IPS-18a (cell line): ENCODE results near the gene SERPINI1.
"Not testable (repeated sequence)": the region's sequence is repeated elsewhere in the genome, so short reads cannot be mapped to it uniquely, and the experiment has no call there.

ENCODE experiments used
- H3K27ac ChIP-seq: one replicate; pipeline ENCODE4 v1.5.1; 2013; ENCODE audit warnings: low read length
- H3K27me3 ChIP-seq: one replicate; pipeline ENCODE4 v1.6.1; 2013; ENCODE audit warnings: mild to moderate bottlenecking, low read length; ENCODE audit not compliant: control insufficient read depth, insufficient read depth
- H3K36me3 ChIP-seq: one replicate; pipeline ENCODE4 v1.6.1; 2013; ENCODE audit warnings: low read depth, low read length; ENCODE audit not compliant: control insufficient read depth
- H3K4me1 ChIP-seq: one replicate; pipeline ENCODE4 v1.6.1; 2013; ENCODE audit warnings: low read depth, low read length; ENCODE audit not compliant: control insufficient read depth
- H3K4me3 ChIP-seq: one replicate; pipeline ENCODE4 v1.5.1; 2013; ENCODE audit warnings: low read length
- H3K9ac ChIP-seq: one replicate; pipeline ENCODE4 v1.6.1; 2013; ENCODE audit warnings: mild to moderate bottlenecking, low read length, moderate library complexity
- H3K9me3 ChIP-seq: one replicate; pipeline ENCODE4 v1.6.1; 2013; ENCODE audit warnings: low read depth, low read length; ENCODE audit not compliant: control insufficient read depth

The SERPINI1 gene

DNA sequence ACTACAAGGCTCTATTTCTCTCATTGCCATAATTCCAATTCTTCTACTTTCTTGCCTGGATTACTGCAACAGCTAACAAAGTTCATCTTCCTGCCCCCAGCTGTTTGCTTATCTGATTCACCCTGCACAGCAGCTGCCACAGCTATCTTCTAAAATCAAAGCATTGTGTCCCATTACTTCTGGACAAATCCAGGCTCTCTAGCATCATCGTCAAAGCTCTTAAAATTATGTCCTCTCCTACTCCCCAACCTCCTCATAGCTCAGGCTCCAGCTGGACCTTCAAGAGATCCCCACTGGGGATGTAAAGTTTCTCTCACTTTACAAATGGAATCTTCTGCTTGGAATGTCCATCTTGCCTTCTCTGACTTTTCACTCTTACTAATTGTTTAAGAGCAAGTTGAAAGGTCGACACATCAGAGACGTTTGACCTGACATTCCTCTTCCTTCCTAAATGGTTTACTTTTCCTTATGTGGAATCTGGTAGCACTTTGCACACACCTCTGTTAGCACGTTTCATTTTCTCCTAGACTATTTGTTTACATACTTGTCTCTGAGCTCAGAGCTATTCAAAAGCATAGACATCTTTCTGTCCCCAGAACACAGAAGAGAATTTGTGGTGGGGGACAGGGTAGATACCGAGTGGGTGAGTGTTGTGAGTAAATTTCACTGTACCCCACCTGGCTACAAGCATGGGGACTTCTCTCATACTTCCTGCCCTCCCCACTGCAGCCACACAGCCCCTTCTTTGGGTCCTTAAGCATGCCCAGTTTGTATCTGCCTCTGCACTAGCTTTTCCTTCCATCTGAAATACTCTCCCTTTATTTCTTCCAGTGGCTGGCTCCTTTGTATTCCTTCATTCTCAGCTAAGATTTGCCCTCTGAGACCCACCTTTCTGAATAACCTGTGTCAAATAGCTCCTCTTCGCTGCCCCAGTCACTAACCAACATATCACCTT is 77.9 kb downstream of the SERPINI1 start:
- H3K36me3 ChIP-seq: no peaks in the 10 kb centered on the region
- no peaks in the 10 kb centered on the region for H3K9me3 ChIP-seq
- no peaks in the 10 kb centered on the region for H3K27me3 ChIP-seq
- H3K4me1 ChIP-seq: no peaks in the 10 kb centered on the region
- no peak overlapping the region for H3K27ac ChIP-seq
- no peak overlapping the region for H3K4me3 ChIP-seq
- no peak overlapping the region for H3K9ac ChIP-seq

DNA sequence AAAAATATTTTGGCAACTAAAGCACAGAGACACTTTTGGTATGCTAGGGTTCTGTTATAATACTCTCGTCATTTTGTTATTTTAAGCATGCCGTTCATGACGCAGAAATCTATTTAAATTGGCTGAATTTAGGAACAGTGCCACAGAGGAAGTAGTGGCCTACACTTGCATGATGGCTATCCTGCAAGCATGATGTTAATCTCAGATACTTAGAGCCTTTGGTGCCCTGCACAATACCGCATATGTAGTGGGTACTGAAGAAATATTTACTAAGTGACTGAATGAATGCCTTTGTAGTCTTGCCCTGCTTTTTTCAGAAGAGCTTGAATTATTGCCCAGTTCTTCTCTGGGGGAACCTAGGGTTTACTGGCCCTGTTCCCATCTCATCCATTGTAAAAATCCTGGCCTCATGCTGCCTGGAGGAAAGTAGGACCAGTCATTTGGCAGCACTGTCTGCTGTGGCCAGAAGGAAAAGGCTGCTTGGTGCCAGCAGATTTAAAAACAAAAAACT is 79.0 kb downstream of the SERPINI1 start:
- no peaks in the 10 kb centered on the region for H3K4me1 ChIP-seq
- no peaks in the 10 kb centered on the region for H3K27me3 ChIP-seq
- no peak overlapping the region for H3K9ac ChIP-seq
- H3K9me3 ChIP-seq: no peaks in the 10 kb centered on the region
- no peak overlapping the region for H3K27ac ChIP-seq
- H3K4me3 ChIP-seq: no peak overlapping the region
- no peaks in the 10 kb centered on the region for H3K36me3 ChIP-seq

DNA sequence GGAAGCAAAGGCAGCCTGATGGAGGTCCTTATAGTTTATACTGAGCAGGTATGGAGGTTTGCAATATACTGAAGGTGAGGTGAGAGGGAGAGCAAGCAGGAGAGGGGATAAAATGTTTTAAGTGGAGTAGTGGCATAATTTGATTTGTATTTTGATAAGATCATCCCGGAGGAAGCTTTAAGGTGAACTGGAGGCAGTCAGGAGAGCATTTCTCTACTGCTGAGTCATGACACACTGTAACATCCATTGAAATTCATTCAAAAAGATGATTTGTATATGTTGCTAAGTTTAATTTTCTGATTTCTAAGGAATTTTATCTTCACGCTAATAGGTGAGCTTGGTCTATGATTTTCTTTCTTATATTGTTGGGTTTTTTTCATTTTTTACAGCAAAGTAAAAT is 81.4 kb downstream of the SERPINI1 start:
- Histone ChIP-seq H3K27me3 (no peaks in the 10 kb centered on the region), H3K27ac (no peak overlapping the region), H3K36me3 (no peaks in the 10 kb centered on the region), H3K4me1 (no peaks in the 10 kb centered on the region), H3K9me3 (no peaks in the 10 kb centered on the region), H3K4me3 (no peak overlapping the region), H3K9ac (no peak overlapping the region)

DNA sequence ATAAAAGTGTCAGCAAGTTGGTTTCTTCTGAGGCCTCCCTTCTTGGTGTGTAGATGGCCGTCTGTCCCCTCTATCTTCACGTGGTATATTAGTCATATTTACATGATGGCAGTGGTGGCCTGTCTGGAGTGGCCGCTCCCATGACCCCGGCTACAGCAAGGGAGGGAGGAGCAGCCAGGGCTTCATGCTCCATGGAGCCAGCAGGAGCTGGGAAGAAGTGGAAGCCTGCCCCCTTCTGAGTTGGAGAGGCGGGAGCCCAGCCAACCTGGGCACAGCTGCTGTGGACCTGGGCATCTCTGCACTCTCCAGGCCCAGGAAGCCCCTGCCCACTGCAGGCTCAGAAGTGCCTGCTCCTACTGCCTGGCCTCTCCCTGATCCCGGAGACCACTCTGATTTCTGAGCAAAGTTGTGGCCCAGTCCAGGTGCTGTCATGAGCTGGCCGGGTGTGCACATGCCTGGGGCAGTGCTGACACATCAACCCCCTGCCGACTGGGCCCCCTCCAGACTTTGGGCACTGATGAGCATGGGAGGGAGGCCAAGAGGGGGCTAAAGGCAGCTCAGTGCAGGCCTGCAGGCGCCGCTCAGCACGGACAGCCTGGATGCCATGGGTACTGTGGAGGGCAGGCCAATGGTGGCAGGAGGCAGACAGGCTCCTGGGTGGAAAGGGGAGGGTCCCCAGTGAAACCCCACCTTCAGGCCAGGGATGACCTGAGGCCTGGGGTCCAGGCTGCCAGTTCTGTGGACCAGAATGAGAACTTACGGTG is 84.8 kb downstream of the SERPINI1 start:
- Histone ChIP-seq H3K36me3 (no peaks in the 10 kb centered on the region), H3K9ac (no peak overlapping the region)

DNA sequence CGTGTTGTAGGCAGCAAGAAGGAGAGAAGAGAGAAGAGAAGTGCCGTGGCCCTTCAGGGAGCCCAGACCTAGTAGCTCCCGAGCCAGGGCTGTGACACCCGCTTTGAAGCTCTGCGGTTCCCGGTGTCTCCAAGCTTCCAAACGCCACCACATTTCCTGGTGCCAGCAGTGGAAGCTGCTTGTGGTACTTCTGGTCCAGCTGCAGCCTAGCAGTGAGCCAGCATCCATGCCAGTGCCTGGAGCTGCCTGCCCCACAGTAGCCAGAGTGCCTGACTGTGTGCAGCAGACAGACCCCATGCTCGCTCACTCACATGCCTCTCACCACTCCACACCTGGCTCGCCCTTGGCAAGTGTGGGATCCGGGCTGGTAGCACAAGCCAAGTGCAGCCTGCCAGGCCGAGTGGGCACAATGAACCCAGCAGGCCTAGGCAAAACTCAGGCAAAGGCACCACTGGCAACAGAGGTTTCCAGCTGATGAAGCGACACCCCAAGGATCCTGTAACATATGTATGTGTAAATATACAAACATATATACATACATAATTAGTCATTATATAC is 85.8 kb downstream of the SERPINI1 start:
- no peaks in the 10 kb centered on the region for H3K36me3 ChIP-seq
- H3K27me3 ChIP-seq: no peaks in the 10 kb centered on the region
- no peaks in the 10 kb centered on the region for H3K9me3 ChIP-seq
- H3K27ac ChIP-seq: no peak overlapping the region
- H3K4me3 ChIP-seq: no peak overlapping the region
- H3K9ac ChIP-seq: no peak overlapping the region
- no peaks in the 10 kb centered on the region for H3K4me1 ChIP-seq

More for the DNA sequence above, 84.8 kb downstream of the SERPINI1 start:
- Histone ChIP-seq H3K27ac (no peak overlapping the region), H3K4me3 (no peak overlapping the region), H3K4me1 (no peaks in the 10 kb centered on the region), H3K9me3 (no peaks in the 10 kb centered on the region), H3K27me3 (no peaks in the 10 kb centered on the region)

DNA sequence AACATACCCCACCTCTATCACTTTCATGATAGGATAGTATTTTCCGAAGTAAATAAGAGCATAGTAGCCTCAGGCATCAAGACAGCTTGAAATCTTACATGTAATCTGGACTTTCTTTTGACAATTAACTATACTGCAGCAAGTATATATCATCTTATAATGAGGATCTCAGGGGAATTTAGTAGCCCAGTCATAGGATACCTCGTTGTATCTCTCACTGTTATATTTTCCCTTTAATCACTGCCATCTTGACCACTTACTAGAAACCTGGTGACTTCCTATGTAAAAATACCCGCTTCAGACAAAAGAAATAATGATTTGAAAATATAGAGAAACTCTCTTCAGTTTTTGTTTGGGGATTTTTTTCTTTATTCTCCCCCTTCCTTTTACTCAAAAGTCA is 88.2 kb downstream of the SERPINI1 start:
- Histone ChIP-seq H3K36me3 (no peaks in the 10 kb centered on the region), H3K9ac (no peak overlapping the region), H3K4me1 (no peaks in the 10 kb centered on the region), H3K4me3 (no peak overlapping the region), H3K27ac (no peak overlapping the region), H3K27me3 (no peaks in the 10 kb centered on the region), H3K9me3 (no peaks in the 10 kb centered on the region)

DNA sequence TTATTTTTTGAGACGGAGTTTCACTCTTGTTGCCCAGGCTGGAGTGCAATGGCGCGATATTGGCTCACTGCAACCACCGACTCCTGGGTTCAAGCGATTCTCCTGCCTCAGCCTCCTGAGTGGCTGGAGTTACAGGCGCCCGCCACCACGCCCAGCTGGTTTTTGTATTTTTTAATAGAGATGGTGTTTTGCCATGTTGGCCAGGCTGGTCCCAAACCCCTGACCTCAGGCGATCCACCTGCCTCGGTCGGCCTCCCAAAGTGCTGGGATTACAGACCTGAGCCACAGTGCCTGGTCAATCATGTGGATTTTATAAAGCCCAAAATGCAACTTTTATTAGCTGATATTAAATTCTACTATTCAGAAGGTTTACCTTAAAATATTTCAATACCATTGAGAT is 92.1 kb downstream of the SERPINI1 start:
- H3K27me3 ChIP-seq, H3K36me3 ChIP-seq, H3K27ac ChIP-seq, H3K9me3 ChIP-seq, H3K4me3 ChIP-seq, H3K9ac ChIP-seq, H3K4me1 ChIP-seq: not testable (repeated sequence)

DNA sequence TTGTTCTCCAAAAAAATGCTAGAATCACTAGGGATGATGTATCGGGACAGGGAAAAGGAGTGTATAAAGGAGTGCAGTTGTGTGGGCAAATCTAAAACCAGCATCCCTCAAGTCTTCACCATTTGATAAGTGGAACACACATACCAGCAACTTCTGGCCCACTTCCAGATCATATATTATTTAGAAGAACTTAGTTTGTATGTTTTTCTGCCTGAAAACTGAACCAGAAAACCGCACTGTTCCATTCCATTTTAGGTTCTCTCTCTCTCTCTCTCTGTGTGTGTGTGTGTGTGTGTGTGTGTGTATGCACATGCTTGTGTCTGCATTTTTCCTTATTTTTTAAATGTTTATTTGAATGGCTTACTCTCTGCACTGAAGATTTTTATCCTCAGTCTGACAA is 93.5 kb downstream of the SERPINI1 start:
- no peak overlapping the region for H3K9ac ChIP-seq
- H3K9me3 ChIP-seq: no peaks in the 10 kb centered on the region
- no peaks in the 10 kb centered on the region for H3K4me1 ChIP-seq
- H3K4me3 ChIP-seq: no peak overlapping the region
- no peaks in the 10 kb centered on the region for H3K36me3 ChIP-seq
- no peaks in the 10 kb centered on the region for H3K27me3 ChIP-seq
- no peak overlapping the region for H3K27ac ChIP-seq

DNA sequence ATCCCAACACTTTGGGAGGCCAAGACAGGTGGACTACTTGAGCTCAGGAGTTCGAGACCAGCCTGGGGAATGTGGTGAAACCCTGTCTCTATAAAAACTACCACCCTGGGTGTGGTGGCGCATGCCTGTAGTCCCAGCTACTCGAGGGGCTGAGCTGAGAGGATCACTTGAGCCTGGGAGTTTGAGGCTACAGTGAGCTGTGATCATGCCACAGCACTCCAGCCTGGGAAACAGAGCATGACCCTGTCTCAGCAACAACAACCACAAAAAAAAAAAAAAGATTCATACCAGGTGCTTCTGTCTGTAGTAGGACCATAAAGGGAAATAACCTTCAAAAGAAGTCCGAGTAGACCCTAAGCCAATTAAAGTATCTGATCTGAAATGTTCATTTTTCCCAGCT is 94.5 kb downstream of the SERPINI1 start:
- no peak overlapping the region for H3K27ac ChIP-seq
- no peaks in the 10 kb centered on the region for H3K4me1 ChIP-seq
- no peak overlapping the region for H3K9ac ChIP-seq
- H3K27me3 ChIP-seq: no peaks in the 10 kb centered on the region
- H3K9me3 ChIP-seq: no peaks in the 10 kb centered on the region
- no peaks in the 10 kb centered on the region for H3K36me3 ChIP-seq
- H3K4me3 ChIP-seq: no peak overlapping the region

DNA sequence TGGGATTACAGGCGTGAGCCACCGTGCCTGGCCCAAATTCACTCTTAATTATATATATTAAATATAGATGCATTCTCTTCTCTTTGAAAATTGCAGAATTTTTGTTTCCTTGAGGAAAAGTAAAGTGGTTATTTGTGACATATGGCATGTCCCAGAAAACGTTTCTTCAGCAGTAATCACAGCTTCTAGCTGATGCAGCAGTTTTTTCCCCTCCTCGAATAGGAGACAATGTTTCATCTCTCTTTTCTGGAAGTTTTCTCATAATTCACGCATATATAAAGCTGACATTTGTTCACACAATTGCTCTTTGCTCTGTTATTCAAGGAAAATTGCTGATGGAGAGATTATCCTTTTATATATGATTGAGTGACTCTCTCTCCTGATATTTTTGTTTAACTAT is 99.8 kb downstream of the SERPINI1 start:
- no peaks in the 10 kb centered on the region for H3K4me1 ChIP-seq
- no peaks in the 10 kb centered on the region for H3K27me3 ChIP-seq
- no peak overlapping the region for H3K9ac ChIP-seq
- no peaks in the 10 kb centered on the region for H3K36me3 ChIP-seq
- no peaks in the 10 kb centered on the region for H3K9me3 ChIP-seq
- H3K27ac ChIP-seq: no peak overlapping the region
- no peak overlapping the region for H3K4me3 ChIP-seq

DNA sequence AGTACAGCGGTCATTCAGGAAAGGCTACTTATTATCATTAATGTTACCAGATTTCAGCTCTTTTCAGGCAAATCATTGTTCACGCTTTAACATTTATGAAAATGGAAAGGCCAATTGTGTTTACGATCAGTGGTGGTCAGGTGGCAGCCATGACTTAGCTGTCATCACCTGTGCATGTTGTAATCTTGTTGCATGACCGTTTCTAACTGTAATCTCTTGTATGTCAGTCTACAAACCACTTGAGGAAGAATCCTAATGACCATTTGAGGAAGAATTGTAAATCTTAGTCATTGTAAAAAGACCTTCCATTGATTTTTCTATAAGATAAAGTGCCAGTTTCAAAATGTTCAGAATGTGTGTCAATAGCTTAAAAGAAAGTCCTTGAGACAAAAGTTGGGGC is 100.4 kb downstream of the SERPINI1 start:
- Histone ChIP-seq H3K4me1 (no peaks in the 10 kb centered on the region), H3K9me3 (no peaks in the 10 kb centered on the region), H3K36me3 (no peaks in the 10 kb centered on the region), H3K4me3 (no peak overlapping the region), H3K27me3 (no peaks in the 10 kb centered on the region), H3K27ac (no peak overlapping the region), H3K9ac (no peak overlapping the region)
